ENCODE data around the gene ULK1.

Gene ULK1

DNA sequence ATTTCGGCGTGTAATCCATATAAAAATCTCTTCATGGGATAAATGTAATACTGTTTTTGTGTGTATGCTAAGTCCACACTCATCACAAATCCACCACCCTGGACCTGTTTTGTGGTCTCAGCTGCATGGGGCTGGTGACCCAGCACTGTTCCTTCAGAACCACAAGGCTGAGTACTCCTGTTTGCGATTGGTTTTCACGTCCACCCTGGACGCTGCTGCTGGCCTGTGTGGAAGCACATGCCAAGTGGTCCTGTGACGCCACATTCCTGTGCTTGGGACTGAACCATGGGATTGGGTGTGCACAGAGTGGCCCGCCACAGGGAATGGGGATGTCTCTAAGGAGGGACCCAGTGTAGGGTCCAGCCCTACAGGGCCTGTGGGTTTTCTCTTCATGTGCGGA is 39.0 kb downstream of the ULK1 start:
- Histone ChIP-seq H3K4me2 (ENCODE audit: low read length) (no peak overlapping the region), H3K9me2 (replicated peaks; ENCODE audit: control insufficient read depth, low read length) (no peaks in the 10 kb centered on the region), H3K36me3 (ENCODE audit: control insufficient read depth, low read length) (peaks cover 65% of the 10 kb centered on the region), H4K20me1 (ENCODE audit: control insufficient read depth, insufficient read depth, low read depth, low read length) (peaks cover 7% of the 10 kb centered on the region; the same call in 1 of the 2 replicates), H3K9me3 (ENCODE audit: control insufficient read depth, insufficient read depth, low read length) (no peaks in the 10 kb centered on the region), H3K79me2 (ENCODE audit: control insufficient read depth, low read length) (peaks cover 37% of the 10 kb centered on the region), H3F3A (ENCODE audit: control insufficient read depth, insufficient read depth) (no peaks in the 10 kb centered on the region), H3K27ac (ENCODE audit: low read depth, low read length) (no peak overlapping the region), H3K4me3 (ENCODE audit: low read length) (no peak overlapping the region), H3K27me3 (ENCODE audit: control insufficient read depth, low read length) (no peaks in the 10 kb centered on the region), H3K4me1 (ENCODE audit: control insufficient read depth, low read length) (peaks cover 15% of the 10 kb centered on the region)
- TF ChIP-seq, protein P1, sequence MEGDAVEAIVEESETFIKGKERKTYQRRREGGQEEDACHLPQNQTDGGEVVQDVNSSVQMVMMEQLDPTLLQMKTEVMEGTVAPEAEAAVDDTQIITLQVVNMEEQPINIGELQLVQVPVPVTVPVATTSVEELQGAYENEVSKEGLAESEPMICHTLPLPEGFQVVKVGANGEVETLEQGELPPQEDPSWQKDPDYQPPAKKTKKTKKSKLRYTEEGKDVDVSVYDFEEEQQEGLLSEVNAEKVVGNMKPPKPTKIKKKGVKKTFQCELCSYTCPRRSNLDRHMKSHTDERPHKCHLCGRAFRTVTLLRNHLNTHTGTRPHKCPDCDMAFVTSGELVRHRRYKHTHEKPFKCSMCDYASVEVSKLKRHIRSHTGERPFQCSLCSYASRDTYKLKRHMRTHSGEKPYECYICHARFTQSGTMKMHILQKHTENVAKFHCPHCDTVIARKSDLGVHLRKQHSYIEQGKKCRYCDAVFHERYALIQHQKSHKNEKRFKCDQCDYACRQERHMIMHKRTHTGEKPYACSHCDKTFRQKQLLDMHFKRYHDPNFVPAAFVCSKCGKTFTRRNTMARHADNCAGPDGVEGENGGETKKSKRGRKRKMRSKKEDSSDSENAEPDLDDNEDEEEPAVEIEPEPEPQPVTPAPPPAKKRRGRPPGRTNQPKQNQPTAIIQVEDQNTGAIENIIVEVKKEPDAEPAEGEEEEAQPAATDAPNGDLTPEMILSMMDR (IDR thresholded peaks at IDR 0.05; ENCODE audit: low read depth, low read length, poor library complexity, severe bottlenecking), result no peak
- no peak for TF ChIP-seq EZH2phosphoT487 (IDR thresholded peaks at IDR 0.05; ENCODE audit: borderline replicate concordance, low read length)

DNA sequence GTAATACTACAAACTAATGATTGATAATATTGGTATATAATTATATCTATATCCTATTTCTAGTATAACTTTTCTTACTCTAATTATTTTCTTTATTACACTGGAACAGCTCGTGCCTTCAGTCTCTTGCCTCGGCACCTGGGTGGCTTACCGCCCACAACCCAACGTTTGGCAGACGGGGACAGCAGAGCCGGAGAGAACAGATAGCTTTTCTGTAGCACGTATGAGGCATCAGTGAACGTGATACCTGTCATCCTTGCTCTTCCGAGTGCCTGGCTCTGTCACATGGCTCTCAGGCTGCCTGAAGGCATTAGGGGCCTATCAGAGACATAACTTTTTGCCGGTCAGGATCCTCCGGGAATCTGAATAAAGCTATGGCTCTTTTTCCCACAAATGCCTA is 40.1 kb downstream of the ULK1 start:
- H3K4me3 ChIP-seq (ENCODE audit: low read length), result no peak overlapping the region
- no peaks in the 10 kb centered on the region for H3K27me3 ChIP-seq (ENCODE audit: control insufficient read depth, low read length)
- no peaks in the 10 kb centered on the region for H3F3A ChIP-seq (ENCODE audit: control insufficient read depth, insufficient read depth)
- H3K4me2 ChIP-seq (ENCODE audit: low read length), result no peak overlapping the region
- peaks cover 32% of the 10 kb centered on the region for H3K79me2 ChIP-seq (ENCODE audit: control insufficient read depth, low read length)
- H3K9me3 ChIP-seq (ENCODE audit: control insufficient read depth, insufficient read depth, low read length), result no peaks in the 10 kb centered on the region
- no peaks in the 10 kb centered on the region for H3K9me2 ChIP-seq (replicated peaks; ENCODE audit: control insufficient read depth, low read length)
- H3K36me3 ChIP-seq (ENCODE audit: control insufficient read depth, low read length), result peaks cover 71% of the 10 kb centered on the region
- H3K27ac ChIP-seq (ENCODE audit: low read depth, low read length), result no peak overlapping the region
- H3K4me1 ChIP-seq (ENCODE audit: control insufficient read depth, low read length), result peaks cover 11% of the 10 kb centered on the region
- no peak for TF ChIP-seq EZH2phosphoT487 (IDR thresholded peaks at IDR 0.05; ENCODE audit: borderline replicate concordance, low read length)
- TF ChIP-seq, protein P1 (IDR thresholded peaks at IDR 0.05; ENCODE audit: low read depth, low read length, poor library complexity, severe bottlenecking), result no peak
- H4K20me1 ChIP-seq (ENCODE audit: control insufficient read depth, insufficient read depth, low read depth, low read length), result peaks cover 7% of the 10 kb centered on the region; the same call in 1 of the 2 replicates

DNA sequence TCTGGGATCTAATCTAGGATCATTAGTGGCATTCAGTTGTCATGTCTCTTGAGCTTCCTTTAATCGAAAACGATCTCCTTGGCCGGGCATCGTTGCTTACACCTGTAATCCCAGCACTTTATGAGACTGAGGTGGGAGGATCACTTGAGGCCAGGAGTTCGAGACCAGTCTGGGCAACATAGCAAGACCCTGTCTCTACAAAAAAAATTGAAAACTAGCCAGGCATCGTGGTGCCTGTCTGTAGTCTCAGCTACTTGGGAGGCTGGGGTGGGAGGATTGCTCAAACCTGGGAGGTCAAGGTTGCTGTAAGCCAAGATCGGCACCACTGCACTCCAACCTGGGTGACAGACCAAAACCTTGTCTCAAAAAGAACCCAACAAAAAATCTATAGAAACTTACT is 43.7 kb downstream of the ULK1 start:
- Histone ChIP-seq H3K4me3 (ENCODE audit: low read length) (no peak overlapping the region), H3K27ac (ENCODE audit: low read depth, low read length) (no peak overlapping the region), H3K9me2 (replicated peaks; ENCODE audit: control insufficient read depth, low read length) (no peaks in the 10 kb centered on the region), H3K79me2 (ENCODE audit: control insufficient read depth, low read length) (peaks cover 4% of the 10 kb centered on the region; the same call in 1 of the 2 replicates), H3K4me2 (ENCODE audit: low read length) (no peak overlapping the region), H3K27me3 (ENCODE audit: control insufficient read depth, low read length) (no peaks in the 10 kb centered on the region), H3K36me3 (ENCODE audit: control insufficient read depth, low read length) (peaks cover 71% of the 10 kb centered on the region), H3K4me1 (ENCODE audit: control insufficient read depth, low read length) (no peaks in the 10 kb centered on the region), H3F3A (ENCODE audit: control insufficient read depth, insufficient read depth) (no peaks in the 10 kb centered on the region), H4K20me1 (ENCODE audit: control insufficient read depth, insufficient read depth, low read depth, low read length) (no peaks in the 10 kb centered on the region), H3K9me3 (ENCODE audit: control insufficient read depth, insufficient read depth, low read length) (no peaks in the 10 kb centered on the region)
- TF ChIP-seq, protein P1 (IDR thresholded peaks at IDR 0.05; ENCODE audit: low read depth, low read length, poor library complexity, severe bottlenecking), result no peak
- no peak for TF ChIP-seq EZH2phosphoT487 (IDR thresholded peaks at IDR 0.05; ENCODE audit: borderline replicate concordance, low read length)
